Daoy (cell line): ENCODE data around the gene FCN3. TPM values are rescaled to one million over a fixed set of nuclear protein-coding genes. Genes with fewer than 3 reads are reported as not detected.
A peak's percentile ranks its signal among the peaks of the same experiment; 100 is the strongest.
"Not testable (repeated sequence)": the region's sequence is repeated elsewhere in the genome, so short reads cannot be mapped to it uniquely, and the experiment has no call there.

Source experiments
- DNase-seq: peaks from one replicate; pipeline ENCODE4 v3.0.0-alpha.2; 2015; ENCODE audit warnings: low read depth
- total RNA-seq: library from RNA; depleted of rRNA; stranded (reverse); fragments of >200 nt; shearing (Covaris generic); gene quantifications from 2 replicates; pipeline ENCODE4 v1.2.3, GENCODE V29; 2014; rRNA removed

The FCN3 gene
- not detected in 2 replicates for total RNA-seq

DNA sequence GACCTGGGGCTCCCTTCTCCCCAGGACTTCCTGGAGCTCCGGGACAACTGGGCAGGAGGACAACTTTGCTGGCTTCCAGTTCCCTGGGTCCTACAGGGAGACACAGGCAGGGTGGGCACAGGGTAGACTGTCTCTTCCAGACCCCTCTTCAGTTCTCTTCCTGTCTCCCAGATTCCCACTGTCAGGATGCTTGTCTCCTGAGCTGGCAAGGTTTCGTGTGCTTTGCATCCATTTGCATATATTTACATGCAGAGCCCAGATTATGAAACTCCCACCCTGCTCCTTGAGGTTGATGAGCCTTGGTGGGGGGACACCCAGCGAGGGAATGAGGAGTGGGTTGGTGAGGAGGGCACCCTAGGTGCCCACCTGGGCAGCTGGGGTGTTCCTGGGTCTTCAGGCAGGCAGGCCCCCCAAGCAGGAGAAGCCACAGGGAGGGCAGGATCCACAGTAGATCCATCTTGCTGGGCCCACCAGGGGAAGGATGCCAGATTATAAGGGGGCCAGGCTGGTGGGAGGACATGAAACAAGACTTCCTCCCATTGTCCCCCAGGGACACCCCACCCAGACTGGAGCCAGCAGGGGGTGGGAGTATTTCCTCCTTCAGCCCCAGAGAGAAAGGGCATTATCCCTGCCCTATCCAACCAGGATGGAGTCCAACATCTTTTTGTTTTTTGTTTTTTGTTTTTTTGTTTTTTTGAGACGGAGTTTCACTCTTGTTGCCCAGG, at the start of gene FCN3:
Gene FCN3, minus strand, starts transcription at position 463 of the 725 bp plus-strand sequence. Its CDS starts 6 bp downstream, at position 457.
- DNase-seq, result no peak

DNA sequence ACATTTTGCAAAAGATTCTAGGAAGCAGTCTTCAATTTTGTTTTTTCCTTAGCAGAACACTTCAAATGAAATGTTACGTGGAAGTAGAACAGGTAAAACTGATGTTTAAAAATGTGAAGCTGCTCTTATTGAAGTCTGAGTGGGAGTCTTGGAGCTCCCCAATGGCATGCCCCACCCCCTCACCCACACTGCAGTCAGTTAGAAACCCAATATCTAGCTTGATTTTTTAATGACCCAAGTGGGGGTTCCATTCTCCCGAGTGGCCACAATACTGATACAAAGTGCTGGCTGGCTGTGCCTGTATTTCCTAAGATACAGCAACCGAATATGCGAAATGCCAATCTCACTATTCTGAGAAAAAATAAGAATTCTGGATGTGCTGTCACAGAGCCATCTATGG, 49.1 kb upstream of the FCN3 start:
- no peak for DNase-seq

DNA sequence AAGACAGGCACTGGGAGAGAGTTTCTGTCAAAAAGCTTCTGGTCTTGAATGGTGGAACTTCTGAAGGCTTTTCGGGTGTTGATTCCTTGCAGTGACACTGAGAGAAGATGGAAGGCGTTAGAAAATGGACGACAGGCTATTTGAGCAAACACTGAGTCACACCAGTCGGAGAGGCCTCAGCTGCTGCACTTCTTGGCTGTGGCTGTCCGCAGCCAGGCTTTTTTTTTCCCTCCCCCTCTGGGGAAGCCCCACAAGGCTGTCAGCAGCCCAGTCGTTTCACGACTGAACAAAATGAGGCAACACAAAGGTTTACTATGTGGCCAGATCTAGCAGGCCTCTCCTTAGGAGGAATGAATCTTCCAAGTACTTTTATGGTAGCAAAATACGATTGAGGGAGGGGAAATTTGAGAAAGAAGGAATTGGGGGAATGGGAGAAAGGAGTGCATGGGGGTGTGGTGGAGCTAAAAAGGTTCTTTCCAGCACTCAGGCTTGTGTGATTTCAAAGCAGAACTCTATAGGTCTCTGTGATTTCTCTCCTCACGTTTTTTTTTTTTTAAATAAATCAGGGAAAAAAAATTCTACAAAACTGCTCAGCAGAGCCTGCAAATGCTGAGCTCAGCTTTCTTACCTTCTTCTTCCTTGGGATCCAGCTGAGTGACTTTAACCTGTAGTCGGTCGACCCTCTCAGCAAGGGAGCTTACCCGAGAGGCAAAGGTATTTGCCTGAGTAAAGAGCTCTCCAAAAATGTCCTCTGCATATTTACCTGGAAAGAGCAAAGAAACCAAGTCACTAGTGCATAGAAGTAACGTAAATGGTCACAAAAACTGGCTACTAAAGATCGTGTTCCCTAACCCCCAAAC, 43.9 kb upstream of the FCN3 start:
- peak; percentile 93 for DNase-seq

DNA sequence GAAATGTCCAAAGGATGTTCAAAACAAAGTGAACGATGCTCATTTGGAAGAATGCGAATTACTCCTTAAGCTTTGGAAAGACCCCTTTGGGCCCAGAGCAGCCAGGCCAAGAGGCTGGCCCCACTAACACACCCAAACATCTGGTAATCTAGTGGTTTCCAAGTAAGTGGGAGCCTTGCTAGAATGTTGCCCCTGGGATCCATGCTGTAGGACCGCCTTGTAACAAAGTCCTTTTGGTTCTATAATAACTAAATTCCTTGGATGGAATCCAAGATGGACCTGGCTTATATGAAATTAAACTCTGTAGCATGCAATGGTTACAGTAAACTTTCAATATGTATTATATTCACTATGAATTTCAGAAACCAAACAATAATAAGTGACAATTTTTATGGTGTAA, 43.1 kb upstream of the FCN3 start:
- no peak for DNase-seq

DNA sequence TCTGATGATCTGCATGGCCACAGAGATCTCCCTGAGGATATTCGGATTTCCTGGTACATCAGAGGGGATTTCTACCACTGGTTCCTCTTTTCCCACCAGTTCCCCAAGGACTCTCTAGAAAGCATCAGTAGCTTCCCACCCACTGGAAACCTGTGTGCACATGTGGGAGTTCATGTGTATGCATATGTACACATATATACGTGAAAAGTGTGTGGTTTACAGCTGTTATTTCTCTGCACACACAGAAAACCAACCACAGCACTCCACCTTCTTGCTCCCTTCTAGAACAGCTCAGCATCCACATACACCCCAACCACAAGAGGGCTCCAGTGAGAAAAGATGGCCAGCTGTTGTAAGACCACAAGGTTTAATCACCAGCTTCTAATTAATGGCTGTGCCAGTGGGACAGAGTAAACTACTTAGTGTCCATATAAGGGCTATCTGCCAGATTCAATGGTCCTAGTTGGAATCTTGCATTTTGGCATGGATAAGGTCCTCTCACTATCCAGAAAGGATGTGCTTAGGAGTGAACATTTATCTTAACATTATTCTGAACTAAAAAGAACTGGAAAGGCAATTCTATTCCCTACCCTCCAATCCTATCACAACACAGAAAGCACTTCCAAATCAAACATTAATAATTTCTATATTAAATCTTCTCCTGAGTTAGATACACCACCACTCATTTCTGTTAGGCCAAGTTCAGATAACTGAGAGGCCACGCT, 41.9 kb upstream of the FCN3 start:
- DNase-seq, result peak; percentile 67

DNA sequence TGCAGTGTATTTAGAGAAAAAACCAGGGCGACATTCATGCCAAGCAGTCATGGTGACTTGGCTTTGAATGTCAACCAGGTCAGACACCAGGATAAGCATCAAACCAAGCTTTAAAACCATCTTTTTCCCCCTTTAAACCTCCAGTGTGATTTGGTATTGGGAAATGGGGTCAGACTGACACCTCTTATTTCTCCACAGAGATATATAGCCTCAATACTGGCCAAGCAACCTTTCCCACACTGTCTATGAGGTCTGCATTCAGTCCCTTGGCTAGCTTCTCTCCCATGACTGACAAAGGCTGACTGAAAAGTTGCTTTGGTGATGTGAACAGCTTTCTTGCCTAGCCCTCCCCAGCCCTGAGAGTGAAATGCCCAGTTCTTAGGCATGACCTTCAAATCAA, 39.5 kb upstream of the FCN3 start:
- no peak for DNase-seq

DNA sequence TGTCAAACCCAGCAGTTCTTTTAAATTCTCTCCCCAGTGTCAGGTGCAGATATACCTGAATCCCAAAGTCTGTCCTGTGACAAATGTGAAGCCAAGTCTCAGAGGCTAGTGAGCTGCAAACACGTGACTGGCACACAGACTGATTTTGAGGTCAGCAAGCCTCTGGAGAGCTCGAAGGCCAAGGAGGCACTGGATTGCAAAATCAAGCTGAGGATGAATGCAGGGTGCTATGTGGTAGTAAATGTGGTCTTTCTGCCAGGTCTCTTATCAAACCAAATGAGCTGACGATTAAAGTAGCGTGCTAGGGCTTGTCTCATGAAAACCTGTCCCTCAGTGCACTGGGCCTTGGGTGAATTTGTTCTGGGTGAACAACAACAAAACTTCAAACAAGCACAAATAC, 38.4 kb upstream of the FCN3 start:
- no peak for DNase-seq

DNA sequence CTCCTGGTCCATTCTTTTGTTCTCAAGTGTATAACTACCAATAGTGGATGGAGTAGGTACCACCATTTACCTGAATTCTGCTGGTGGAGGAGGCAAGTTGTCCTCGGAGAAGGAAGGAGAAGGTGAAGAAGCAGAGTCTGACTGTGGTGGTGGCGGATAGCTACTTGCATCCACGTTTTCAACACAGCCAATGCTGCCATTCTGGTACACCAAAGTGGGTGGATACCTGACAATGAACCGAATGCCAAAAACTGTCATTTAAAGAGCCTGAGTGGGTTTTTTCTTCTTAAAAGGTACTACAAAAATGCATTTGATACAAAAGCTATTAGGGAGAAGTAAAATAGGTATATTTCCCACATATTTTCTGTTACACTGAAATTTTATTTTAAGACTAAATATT, 37.9 kb upstream of the FCN3 start:
- DNase-seq, result no peak

DNA sequence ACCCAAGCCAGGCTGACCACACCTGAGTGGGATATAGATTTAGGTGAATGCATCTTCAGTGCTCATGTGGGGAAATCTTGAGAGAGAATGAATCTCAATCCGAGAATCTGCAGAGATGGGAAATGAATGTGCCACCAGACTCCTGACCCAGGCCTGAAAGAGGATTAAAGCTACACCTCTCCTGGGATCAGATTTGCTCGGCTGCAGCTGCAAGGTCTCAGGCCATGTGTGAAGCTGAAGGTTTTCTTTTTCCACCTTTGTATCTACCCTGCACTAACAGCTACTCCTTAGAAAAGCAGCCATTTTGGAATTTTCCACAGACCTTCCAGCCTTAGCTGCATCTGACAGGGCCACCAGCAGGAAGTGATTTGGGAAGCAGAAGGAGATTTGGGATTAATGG, 36.1 kb upstream of the FCN3 start:
- DNase-seq, result no peak

DNA sequence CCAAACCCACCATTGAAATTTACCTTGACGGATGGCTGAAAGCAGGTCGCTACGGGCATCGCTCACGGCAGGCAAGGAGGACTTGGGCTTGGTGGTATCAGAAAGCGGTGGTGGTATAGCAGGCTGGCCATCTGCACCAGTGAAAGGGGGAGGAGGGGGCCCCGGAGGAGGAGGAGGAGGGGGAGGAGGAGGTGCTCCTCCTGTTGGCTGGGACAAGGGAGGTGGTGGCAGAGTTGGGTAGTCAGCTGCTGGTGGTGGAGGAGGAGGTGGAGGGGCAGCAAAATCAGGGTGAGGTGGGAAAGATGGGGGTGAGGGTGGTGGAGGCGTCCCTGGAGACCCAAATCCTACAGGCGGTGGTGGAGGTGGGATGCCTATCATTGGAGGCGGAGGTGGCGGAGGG, 35.0 kb upstream of the FCN3 start:
- no peak for DNase-seq

DNA sequence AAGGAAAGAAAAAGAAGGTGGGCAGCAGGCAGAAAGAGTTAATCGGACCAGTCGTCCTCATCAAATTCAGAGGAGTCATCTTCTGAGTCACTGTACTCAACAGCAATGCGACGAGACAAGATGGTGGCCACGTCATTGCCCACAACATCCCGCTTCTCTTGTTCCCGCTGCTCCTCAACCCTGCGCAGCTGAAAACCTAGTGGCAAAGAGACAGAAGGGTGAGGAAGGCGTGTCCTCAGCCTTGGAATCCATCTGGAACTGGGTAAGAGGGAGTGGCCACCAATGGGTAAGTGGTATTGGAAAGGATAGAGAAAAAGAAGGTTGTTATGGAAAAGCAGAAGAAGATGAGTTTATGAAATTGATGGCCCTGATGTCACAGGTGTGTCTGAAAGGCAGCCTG, 33.5 kb upstream of the FCN3 start:
- no peak for DNase-seq

DNA sequence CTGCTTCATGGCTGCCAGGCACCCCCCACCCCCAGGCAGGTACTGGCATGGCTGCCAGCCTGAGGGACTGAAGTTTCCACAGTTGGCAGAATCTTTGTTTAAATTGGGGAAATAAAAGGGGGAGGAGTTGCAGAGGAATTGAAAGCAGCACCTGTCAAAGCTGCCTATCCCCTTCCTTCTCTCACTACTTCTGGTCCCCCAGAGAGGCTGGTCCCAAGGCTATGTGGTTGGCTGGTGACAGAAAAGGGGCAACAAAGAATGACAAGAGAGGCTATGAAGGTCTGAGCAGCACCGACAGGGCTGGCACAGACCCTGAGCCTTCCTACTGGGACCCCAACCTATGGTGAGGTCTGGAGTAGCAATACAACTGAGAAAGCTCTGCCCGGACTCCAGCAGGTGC, 32.2 kb upstream of the FCN3 start:
- not testable (repeated sequence) for DNase-seq

DNA sequence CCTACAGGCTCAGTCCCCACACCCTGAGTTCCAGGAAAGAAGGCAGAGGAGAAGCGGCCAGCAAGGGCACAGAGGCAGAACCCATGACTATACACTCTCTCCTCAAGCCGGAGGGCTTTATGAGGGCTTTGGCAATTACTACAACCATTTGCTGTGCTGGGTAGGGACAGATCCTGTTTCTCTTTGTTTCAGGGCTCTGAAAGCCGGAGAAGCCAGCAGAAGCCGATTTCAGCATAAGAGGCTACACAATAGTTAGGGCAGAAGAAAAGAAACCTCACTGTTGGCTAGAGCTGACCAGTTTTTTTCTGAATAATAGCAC, 31.7 kb upstream of the FCN3 start:
- no peak for DNase-seq

DNA sequence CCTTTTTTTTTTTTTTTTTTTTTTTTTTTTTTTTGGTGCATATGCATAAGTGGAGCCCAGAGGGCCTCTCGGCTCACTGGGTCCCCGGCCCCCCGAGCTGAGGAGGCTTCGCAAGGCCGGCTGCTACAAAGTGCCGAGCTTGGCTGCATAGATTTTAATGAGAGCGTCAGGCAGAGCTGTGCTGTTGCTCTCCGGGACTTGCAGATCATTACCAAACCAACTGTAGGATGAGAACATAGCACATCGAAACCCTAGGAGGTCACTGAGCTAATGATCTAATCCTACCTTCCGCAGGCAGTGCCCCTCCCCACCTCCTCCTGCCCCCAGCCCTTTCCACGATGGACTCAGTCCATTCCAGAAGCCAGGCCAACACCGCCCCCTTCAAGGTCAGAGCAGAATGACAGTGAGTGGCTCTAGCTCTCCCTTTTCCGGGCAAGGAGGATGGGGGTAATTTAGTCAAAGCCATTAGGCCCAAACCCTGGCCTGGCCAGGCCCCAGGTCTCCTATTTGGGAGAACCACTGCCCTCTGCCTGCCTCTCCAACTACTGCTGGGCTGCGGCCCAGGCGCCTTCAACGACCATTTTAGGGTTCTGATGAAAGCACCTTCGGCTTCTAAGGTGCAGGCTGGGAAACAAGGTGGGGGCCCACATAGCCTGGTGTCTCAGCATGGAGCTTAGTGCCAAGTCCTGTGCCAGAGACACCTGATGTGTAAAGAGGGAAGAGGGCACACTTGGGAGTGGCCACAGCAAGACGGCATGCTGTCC, 31.2 kb upstream of the FCN3 start:
- DNase-seq, result not testable (repeated sequence)

DNA sequence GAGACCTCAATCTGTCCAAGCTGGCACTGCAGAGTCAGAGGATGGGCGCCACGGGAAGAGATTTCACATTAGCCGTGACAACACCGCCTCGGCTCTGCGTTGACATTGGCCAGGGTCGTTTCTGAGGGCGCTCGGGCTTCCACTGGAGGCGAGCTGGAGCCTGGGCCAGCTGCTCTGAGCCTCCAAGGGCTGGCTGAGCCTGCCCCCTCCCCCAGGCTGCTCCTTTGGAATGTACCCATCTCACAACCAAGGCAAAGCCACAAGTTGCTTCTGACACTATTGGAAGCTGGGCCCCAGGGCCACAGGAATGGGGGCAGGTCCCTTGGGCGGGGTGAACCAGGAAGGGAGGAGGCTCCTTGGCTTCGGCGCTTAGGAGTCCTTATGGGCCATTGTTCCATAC, 30.4 kb upstream of the FCN3 start:
- DNase-seq, result peak; percentile 74

DNA sequence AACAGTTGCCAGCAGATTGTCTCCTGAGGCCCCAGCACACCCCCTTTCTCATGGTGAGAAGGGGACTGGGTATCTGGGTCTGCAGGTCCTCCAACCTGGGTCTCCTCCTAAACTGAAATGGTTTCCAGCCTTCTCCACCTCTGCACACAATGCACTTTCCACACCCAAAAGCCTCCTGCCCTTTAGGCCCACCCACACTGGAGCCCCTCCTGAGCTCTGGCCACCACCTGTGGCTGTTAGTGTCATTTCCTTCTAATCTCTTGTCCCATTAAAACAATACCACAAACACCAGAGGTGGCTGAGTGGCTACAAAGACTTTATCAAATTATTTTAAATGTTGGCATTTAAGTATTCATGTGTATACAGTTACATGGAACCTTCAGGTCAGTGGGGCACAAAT, 29.3 kb upstream of the FCN3 start:
- no peak for DNase-seq

DNA sequence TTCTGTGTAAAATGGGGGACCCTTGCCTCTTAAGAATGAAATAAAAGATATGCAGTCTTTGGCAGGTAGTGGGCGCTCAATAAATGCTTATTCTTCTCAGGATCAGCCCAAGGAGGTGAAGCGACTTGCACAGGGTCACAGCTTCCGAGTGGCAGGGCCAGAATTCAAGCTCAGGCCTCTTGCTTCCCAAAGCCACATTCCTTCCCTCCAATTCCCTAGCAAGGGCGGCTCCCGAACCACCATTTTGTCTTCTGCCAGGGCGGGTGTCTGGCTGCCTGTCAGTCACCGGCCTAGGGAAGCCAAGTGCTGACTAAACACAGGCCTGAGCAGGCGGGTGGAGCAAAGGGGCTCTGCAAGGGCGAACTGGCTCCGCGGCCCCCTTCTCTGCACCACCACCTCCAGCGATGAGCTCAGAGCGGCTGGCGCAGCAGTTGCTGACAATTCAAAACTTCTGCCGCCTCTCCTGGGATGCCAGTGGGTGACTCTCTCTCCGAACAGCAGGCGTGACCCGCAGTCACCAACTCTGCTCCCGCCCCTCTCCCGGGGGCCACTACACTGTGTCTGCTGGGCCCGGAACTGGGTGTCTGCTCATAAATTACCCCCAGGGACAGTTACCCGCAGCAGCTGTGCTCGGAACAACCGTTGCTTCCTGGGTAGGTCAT, 28.6 kb upstream of the FCN3 start:
- peak; percentile 83 for DNase-seq

DNA sequence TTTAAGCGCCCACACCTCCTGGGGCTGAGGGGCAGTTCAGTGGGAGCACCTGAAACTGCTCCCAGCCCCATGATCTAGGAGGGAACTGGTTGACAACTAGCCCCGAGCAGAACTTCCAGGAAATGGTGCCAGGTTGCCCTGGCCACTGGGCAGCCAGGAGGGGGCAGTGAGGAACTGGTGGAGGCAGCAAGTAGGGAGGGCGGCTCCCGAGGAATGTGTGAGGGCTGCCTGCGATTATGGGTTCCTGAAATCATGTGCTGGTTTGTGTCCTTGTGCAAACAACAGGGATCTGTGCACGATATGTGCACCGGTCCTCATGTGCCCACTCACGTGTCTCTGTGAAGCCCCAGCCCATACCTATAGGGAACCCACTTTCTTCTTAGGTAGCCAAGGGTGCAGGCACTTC, 27.7 kb upstream of the FCN3 start:
- peak; percentile 72 for DNase-seq

DNA sequence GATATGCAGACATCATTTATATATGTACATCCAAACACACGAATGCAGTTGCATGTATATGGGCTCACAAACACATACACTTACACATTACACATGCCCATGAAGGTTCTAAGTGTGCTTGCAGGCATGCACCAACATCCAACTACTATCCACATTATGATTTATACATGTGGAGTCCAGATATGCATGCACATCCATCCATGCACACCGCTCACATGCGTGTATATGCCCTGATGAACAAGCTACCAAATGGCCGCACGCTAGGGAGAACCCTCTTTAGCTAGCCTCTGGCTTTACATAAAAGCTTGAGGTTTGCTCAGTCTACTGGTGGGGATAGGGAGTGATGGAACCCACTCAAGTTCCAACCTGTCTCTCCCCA, 26.3 kb upstream of the FCN3 start:
- no peak for DNase-seq

DNA sequence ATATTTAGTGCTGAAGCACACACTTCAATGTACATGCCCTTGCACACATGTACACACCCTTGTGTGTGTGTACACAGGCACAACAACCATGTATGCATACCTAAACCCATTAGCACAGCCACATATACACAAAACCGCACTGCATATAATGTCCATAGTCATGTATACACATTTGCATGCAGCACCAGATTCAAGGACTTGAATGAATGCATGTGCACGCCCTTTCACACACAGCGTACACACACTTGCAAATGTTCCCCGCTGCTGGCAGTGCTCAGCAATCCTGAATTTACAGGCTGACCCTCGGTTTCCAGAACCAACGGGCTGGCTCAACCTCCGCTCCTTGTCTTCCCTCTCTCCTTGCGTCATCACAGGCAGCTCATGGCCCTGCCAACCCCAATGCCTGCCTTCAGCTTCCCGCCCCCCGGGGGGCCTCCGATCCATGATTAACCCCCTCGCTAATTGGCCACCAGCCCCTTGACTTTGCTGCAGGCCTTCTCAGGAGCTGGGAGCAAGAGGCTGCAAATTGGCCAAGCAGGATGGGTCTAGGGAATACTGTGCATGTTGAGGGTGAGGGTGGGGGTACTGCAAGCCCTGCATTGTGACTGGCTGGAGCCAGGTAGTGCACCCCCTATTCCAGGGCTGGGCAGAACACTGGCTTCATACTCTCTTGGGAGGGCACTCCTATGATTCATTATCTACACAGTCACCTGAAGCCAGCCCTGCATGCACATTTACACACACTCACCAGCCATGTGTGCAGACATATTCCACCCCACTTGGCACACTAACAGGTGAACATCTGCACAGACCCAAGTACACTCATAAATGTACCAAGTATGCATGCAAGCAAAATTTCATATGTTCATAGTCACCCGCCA, 25.7 kb upstream of the FCN3 start:
- no peak for DNase-seq
